ENCODE results near the gene GSE1. TPM values are rescaled to one million over a fixed set of nuclear protein-coding genes. Genes with fewer than 3 reads are reported as not detected.

Gene GSE1
- total RNA-seq, 1 experiment from 2014 or later, result 90.2 TPM

GRCh38 chr16:85606904-85607303, 6.2 kb upstream of the GSE1 start:
- Histone ChIP-seq H3K36me3 (ENCODE audit: control insufficient read depth in 1 of 2, insufficient read depth in 2 of 2, low read length in 2 of 2) (no peaks in the 10 kb centered on the region), H3K4me1 (ENCODE audit: control insufficient read depth in 1 of 2, insufficient read depth in 2 of 2, low read length in 2 of 2) (peaks cover 10 to 27% of the 10 kb centered on the region in 2 experiments), H3K9me2 (ENCODE audit: insufficient read depth) (no peaks in the 10 kb centered on the region), H3K27ac (ENCODE audit: low read depth, low read length) (no peak overlapping the region), H3K9me3 (ENCODE audit: control insufficient read depth in 1 of 2, insufficient read depth in 1 of 2, low read depth in 1 of 2, low read length in 2 of 2) (no peaks in the 10 kb centered on the region), H3K79me2 (ENCODE audit: insufficient read depth, low read length) (no peaks in the 10 kb centered on the region; the same call in 1 of the 2 replicates), H3K4me2 (ENCODE audit: low read length) (no peak overlapping the region), H3K27me3 (ENCODE audit: insufficient read depth, low read length) (no peaks in the 10 kb centered on the region), H4K20me1 (ENCODE audit: insufficient read depth) (no peaks in the 10 kb centered on the region), H3K4me3 (replicated peaks in 1 of 2; ENCODE audit: low read depth in 1 of 2, low read length in 2 of 2) (no peak overlapping the region), H3K9ac (ENCODE audit: low read length) (no peak overlapping the region), H2AFZ (ENCODE audit: low read depth, low read length, poor library complexity, severe bottlenecking) (no peak overlapping the region)
- no peak for ATAC-seq
- RAD21 ChIA-PET (ENCODE audit: low non-redundant PET in 1 of 2, low total read pairs in 2 of 2, uncharacterized antibody in 2 of 2, unreplicated experiment in 2 of 2), result interaction anchor here in 1 of 2 experiments (0.6 kb wide), 1 partner anchor 15 kb away, joined by 3 read pairs; no protein-coding TSS in a partner anchor
- POLR2A ChIA-PET, result no interaction called here
- no TSS peak for BruUV-seq (replicated peaks)
- intact Hi-C loops (cut with micrococcal nuclease), result no loop called here
- DNase-seq (ENCODE audit: low read depth, low spot score), result no peak
- CTCF ChIA-PET, result interaction anchor here (1.1 to 1.5 kb wide), 2 partner anchors 186 to 212 kb away, joined by 3 read pairs; no protein-coding TSS in a partner anchor
- TF ChIP-seq YY1 (IDR thresholded peaks at IDR 0.05; ENCODE audit: extremely low read depth, insufficient replicate concordance, low read depth, low read length) (no peak), ATF3 (IDR thresholded peaks at IDR 0.05) (no peak), CTCF (IDR thresholded peaks at IDR 0.05 in 2 of 3, conservative IDR thresholded peaks at IDR 0.05 in 1 of 3; ENCODE audit: borderline replicate concordance in 1 of 3, insufficient read depth in 1 of 3, low read depth in 2 of 3, low read length in 2 of 3) (no peak)

- POLR2A ChIA-PET, result no interaction called here
These were observed 5.8 kb upstream of the GSE1 start for GRCh38 chr16:85607321-85607765.

More at GRCh38 chr16:85607321-85607765, 5.8 kb upstream of the GSE1 start:
- H3K79me2 ChIP-seq (ENCODE audit: insufficient read depth, low read length), result no peaks in the 10 kb centered on the region; the same call in 1 of the 2 replicates
- H3K27me3 ChIP-seq (ENCODE audit: insufficient read depth, low read length), result no peaks in the 10 kb centered on the region
- H3K9me2 ChIP-seq (ENCODE audit: insufficient read depth), result no peaks in the 10 kb centered on the region
- intact Hi-C loops (cut with micrococcal nuclease), result no loop called here
- H3K4me2 ChIP-seq (ENCODE audit: low read length), result no peak overlapping the region
- H3K27ac ChIP-seq (ENCODE audit: low read depth, low read length), result no peak overlapping the region
- no TSS peak for BruUV-seq (replicated peaks)
- ATAC-seq, result no peak
- no peaks in the 10 kb centered on the region for H3K9me3 ChIP-seq (ENCODE audit: control insufficient read depth in 1 of 2, insufficient read depth in 1 of 2, low read depth in 1 of 2, low read length in 2 of 2)
- H4K20me1 ChIP-seq (ENCODE audit: insufficient read depth), result no peaks in the 10 kb centered on the region
- H3K36me3 ChIP-seq (ENCODE audit: control insufficient read depth in 1 of 2, insufficient read depth in 2 of 2, low read length in 2 of 2), result no peaks in the 10 kb centered on the region
- H3K4me3 ChIP-seq (replicated peaks in 1 of 2; ENCODE audit: low read depth in 1 of 2, low read length in 2 of 2), result no peak overlapping the region
- no peak overlapping the region for H3K9ac ChIP-seq (ENCODE audit: low read length)
- ChIA-PET CTCF (interaction anchor here (1.5 kb wide), 1 partner anchor 212 kb away, joined by 3 read pairs; no protein-coding TSS in a partner anchor), RAD21 (ENCODE audit: low non-redundant PET in 1 of 2, low total read pairs in 2 of 2, uncharacterized antibody in 2 of 2, unreplicated experiment in 2 of 2) (no interaction called here)
- peaks cover 10 to 30% of the 10 kb centered on the region in 2 experiments for H3K4me1 ChIP-seq (ENCODE audit: control insufficient read depth in 1 of 2, insufficient read depth in 2 of 2, low read length in 2 of 2)
- DNase-seq (ENCODE audit: low read depth, low spot score), result no peak
- no peak overlapping the region for H2AFZ ChIP-seq (ENCODE audit: low read depth, low read length, poor library complexity, severe bottlenecking)
- TF ChIP-seq ZBTB33 (IDR thresholded peaks at IDR 0.05; ENCODE audit: extremely low read depth, insufficient replicate concordance, low read length) (no peak), CTCF (IDR thresholded peaks at IDR 0.05 in 2 of 3, conservative IDR thresholded peaks at IDR 0.05 in 1 of 3; ENCODE audit: borderline replicate concordance in 1 of 3, insufficient read depth in 1 of 3, low read depth in 2 of 3, low read length in 2 of 3) (0 out of 6 replicates have a peak, but pooled peaks of 1 of the 3 experiments have one; percentile 5)
